ENCODE results near the gene COL5A1. TPM values are rescaled to one million over a fixed set of nuclear protein-coding genes. Genes with fewer than 3 reads are reported as not detected.

Gene COL5A1
- total and polyA plus RNA-seq, 2 donors from 2014 or later, result 2.4 to 23.8 TPM

DNA sequence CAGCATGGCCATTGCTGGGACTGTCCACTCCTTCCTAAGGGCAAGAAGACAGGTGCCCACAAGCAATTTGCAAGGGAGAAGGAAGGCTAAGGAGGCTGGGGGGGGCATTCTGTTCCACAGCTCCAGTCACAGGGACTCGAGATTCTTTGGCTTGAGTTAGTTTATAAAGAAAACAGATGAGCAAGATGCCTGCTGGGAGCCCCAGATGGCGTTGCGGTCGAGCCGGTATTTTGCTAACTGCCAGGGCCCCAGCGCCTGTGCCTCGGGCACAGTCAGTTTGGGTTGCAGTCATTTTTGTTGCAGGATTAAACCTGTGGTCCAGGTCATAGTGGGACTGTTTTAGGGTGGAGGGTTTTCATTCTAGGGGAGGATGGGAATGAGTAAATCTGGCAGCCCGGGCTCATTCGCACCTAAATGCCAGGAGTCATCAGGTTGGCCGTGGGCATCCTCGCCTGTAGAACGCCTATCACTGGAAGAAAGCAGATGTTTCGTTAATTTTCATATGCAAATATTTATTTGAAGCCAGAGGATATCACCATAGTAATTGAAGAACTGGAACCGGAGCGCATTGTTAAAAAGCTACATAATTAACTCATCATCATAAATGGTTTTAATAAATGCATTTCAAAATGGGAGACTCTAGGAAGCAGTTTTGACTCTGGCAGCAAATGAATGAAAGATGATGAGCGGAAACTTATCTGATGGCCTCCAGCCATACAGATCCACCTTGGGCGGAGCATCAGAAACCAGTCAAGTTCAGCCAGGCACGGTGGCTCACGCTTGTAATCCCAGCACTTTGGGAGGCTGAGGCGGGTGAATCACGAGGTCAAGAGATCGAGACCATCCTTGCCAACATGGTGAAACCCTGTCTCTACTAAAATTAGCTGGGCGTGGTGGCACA lies 151.9 kb downstream of the COL5A1 start:
- Histone ChIP-seq H3K4me3 (ENCODE audit: low read length in 3 of 3) (no peak overlapping the region), H3K27ac (ENCODE audit: low read depth in 2 of 2, low read length in 2 of 2) (no peak overlapping the region), H3K9ac (ENCODE audit: low read length in 3 of 3) (no peak overlapping the region), H3K4me1 (ENCODE audit: control insufficient read depth in 2 of 3, insufficient read depth in 2 of 3, low read depth in 1 of 3, low read length in 3 of 3) (no peaks in the 10 kb centered on the region), H3K9me3 (ENCODE audit: control insufficient read depth in 2 of 3, insufficient read depth in 1 of 3, low read length in 3 of 3) (no peaks in the 10 kb centered on the region), H3K36me3 (ENCODE audit: control insufficient read depth in 2 of 3, insufficient read depth in 3 of 3, low read length in 3 of 3) (no peaks in the 10 kb centered on the region), H3K27me3 (ENCODE audit: control insufficient read depth, insufficient read depth, low read length) (no peaks in the 10 kb centered on the region)
- FAIRE-seq, result no peak
- TF ChIP-seq, protein P1, sequence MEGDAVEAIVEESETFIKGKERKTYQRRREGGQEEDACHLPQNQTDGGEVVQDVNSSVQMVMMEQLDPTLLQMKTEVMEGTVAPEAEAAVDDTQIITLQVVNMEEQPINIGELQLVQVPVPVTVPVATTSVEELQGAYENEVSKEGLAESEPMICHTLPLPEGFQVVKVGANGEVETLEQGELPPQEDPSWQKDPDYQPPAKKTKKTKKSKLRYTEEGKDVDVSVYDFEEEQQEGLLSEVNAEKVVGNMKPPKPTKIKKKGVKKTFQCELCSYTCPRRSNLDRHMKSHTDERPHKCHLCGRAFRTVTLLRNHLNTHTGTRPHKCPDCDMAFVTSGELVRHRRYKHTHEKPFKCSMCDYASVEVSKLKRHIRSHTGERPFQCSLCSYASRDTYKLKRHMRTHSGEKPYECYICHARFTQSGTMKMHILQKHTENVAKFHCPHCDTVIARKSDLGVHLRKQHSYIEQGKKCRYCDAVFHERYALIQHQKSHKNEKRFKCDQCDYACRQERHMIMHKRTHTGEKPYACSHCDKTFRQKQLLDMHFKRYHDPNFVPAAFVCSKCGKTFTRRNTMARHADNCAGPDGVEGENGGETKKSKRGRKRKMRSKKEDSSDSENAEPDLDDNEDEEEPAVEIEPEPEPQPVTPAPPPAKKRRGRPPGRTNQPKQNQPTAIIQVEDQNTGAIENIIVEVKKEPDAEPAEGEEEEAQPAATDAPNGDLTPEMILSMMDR (IDR thresholded peaks at IDR 0.05; ENCODE audit: borderline replicate concordance, extremely low read depth, insufficient read depth), result no peak
- intact Hi-C loops (cut with DNase I), result no loop called here
- no peak for DNase-seq

DNA sequence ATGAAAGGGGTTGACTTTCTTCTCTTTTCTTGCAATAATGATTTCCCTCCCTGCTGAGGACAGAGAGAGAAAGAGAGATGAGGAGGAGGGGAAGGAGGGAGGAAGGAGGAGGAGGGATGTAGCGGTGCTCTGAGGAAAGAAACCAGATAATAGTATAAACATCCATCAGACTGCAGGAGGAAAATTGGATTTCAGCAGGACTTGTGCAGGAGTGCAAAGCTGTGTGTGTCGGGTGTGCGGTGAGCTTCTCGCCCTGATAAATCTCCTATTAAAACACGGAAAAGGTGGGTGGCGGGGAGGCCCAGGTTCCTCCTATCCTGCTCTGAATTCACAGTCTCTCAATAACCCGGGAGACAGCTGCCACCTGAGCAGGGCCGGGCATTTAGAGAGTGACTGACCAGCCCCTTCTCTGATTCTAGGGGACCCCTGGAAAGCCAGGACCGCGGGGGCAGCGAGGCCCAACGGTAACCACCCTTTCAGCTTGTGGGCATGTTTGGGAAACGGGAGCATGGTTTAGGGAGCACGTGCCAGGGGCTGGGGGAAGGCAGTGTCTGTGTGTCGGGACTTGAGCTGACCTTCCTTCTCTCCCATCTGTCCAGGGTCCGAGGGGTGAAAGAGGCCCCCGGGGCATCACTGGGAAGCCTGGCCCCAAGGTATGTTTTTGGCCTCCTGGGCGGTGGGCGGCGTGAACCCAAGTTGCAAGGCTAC lies 153.2 kb downstream of the COL5A1 start:
- intact Hi-C loops (cut with DNase I), result no loop called here
- Histone ChIP-seq H3K27me3 (ENCODE audit: control insufficient read depth, insufficient read depth, low read length) (no peaks in the 10 kb centered on the region), H3K9me3 (ENCODE audit: control insufficient read depth in 2 of 3, insufficient read depth in 1 of 3, low read length in 3 of 3) (no peaks in the 10 kb centered on the region), H3K4me3 (ENCODE audit: low read length in 3 of 3) (no peak overlapping the region), H3K27ac (ENCODE audit: low read depth in 2 of 2, low read length in 2 of 2) (no peak overlapping the region), H3K36me3 (ENCODE audit: control insufficient read depth in 2 of 3, insufficient read depth in 3 of 3, low read length in 3 of 3) (no peaks in the 10 kb centered on the region), H3K9ac (ENCODE audit: low read length in 3 of 3) (no peak overlapping the region), H3K4me1 (ENCODE audit: control insufficient read depth in 2 of 3, insufficient read depth in 2 of 3, low read depth in 1 of 3, low read length in 3 of 3) (no peaks in the 10 kb centered on the region)
- TF ChIP-seq, protein P1 (IDR thresholded peaks at IDR 0.05; ENCODE audit: borderline replicate concordance, extremely low read depth, insufficient read depth), result no peak
- FAIRE-seq, result no peak
- DNase-seq, result no peak

DNA sequence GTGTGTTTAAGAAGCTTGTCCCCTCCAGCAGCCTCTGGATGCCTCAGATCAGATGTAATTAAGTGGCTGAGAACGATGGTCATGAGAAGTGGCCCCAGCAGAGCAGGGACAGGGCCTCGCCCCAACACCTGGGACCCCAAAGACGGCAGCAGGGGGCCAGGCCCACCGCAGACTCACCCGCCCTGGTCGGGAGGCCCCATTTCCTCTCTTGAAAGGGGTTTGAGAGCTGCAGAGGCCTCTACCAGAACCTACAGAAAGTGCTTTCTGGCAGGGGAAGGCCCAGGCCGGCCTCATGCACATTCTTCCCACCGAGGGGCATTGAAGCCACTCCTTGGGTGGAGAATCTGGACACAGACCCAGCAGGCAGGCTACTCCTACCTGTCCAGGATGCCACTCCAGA lies 153.8 kb downstream of the COL5A1 start:
- H3K27me3 ChIP-seq (ENCODE audit: control insufficient read depth, insufficient read depth, low read length), result no peaks in the 10 kb centered on the region
- DNase-seq (no peak), FAIRE-seq (no peak)
- no peaks in the 10 kb centered on the region for H3K36me3 ChIP-seq (ENCODE audit: control insufficient read depth in 2 of 3, insufficient read depth in 3 of 3, low read length in 3 of 3)
- TF ChIP-seq, protein P1 (IDR thresholded peaks at IDR 0.05; ENCODE audit: borderline replicate concordance, extremely low read depth, insufficient read depth), result no peak
- no peak overlapping the region for H3K4me3 ChIP-seq (ENCODE audit: low read length in 3 of 3)
- no peak overlapping the region for H3K27ac ChIP-seq (ENCODE audit: low read depth in 2 of 2, low read length in 2 of 2)
- H3K4me1 ChIP-seq (ENCODE audit: control insufficient read depth in 2 of 3, insufficient read depth in 2 of 3, low read depth in 1 of 3, low read length in 3 of 3), result no peaks in the 10 kb centered on the region
- H3K9me3 ChIP-seq (ENCODE audit: control insufficient read depth in 2 of 3, insufficient read depth in 1 of 3, low read length in 3 of 3), result no peaks in the 10 kb centered on the region
- intact Hi-C loops (cut with DNase I), result no loop called here
- no peak overlapping the region for H3K9ac ChIP-seq (ENCODE audit: low read length in 3 of 3)
